Measurements from ENCODE around the gene ZMYM1. TPM values are rescaled to one million over a fixed set of nuclear protein-coding genes. Genes with fewer than 3 reads are reported as not detected.

The ZMYM1 gene
- total RNA-seq, 4 donors from 2014 or later = 25.9 to 56.0 (median 39.6) TPM

DNA sequence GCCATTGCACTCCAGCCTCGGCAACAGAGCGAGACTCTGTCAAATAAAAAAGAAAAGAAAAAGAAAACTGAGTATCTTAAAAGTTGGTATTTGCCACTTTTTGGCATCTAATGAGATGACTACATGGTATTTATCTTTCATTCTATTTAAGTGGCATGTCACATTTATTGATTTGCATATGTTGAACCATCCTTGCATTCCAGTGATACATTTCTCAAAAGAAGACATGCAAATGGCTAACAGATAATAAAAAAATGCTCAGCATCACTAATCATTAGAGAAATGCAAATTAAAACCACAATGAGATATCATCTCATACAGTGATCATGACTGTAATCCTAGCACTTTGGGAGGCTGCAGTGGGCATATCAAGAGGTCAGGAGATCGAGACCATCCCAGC lies 85.7 kb downstream of the ZMYM1 start:
- intact Hi-C loops (cut with DNase I; ENCODE audit: low total_unique reads) = no loop called here
- no peaks in the 10 kb centered on the region for H3K36me3 ChIP-seq
- DNase-seq = no peak
- H3K4me1 ChIP-seq = no peaks in the 10 kb centered on the region
- H3K27me3 ChIP-seq = no peaks in the 10 kb centered on the region
- no peak overlapping the region for H3K4me3 ChIP-seq
- TF ChIP-seq, protein P1, sequence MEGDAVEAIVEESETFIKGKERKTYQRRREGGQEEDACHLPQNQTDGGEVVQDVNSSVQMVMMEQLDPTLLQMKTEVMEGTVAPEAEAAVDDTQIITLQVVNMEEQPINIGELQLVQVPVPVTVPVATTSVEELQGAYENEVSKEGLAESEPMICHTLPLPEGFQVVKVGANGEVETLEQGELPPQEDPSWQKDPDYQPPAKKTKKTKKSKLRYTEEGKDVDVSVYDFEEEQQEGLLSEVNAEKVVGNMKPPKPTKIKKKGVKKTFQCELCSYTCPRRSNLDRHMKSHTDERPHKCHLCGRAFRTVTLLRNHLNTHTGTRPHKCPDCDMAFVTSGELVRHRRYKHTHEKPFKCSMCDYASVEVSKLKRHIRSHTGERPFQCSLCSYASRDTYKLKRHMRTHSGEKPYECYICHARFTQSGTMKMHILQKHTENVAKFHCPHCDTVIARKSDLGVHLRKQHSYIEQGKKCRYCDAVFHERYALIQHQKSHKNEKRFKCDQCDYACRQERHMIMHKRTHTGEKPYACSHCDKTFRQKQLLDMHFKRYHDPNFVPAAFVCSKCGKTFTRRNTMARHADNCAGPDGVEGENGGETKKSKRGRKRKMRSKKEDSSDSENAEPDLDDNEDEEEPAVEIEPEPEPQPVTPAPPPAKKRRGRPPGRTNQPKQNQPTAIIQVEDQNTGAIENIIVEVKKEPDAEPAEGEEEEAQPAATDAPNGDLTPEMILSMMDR (IDR thresholded peaks at IDR 0.05) = no peak
- no peak overlapping the region for H3K27ac ChIP-seq
- H3K9me3 ChIP-seq = no peaks in the 10 kb centered on the region

Other genes with a start within 250 kb of the ZMYM1 start
- 10 to 100 TPM; 11.8 to 31.2 (median 19.4) TPM for gene SMIM12, start 219.6 kb upstream of the ZMYM1 start, total RNA-seq
- gene DLGAP3, start 149.7 kb upstream of the ZMYM1 start, total RNA-seq = under 1 TPM in 1 of 4 donors, not detected in 3; 0.14 TPM
- gene TMEM35B, start 94.0 kb upstream of the ZMYM1 start, total RNA-seq = 100 to 1,000 TPM in 1 of 4 donors, 10 to 100 TPM in 3; 35.6 to 106 (median 71.2) TPM
- gene ZMYM6, start 47.4 kb upstream of the ZMYM1 start, total RNA-seq = 10 to 100 TPM; 13.5 to 41.1 (median 21.5) TPM
- gene SFPQ, start 113.8 kb downstream of the ZMYM1 start, total RNA-seq = 100 to 1,000 TPM in 3 of 4 donors, 10 to 100 TPM in 1; 82.1 to 310 (median 200) TPM
- gene ZMYM4, start 189.3 kb downstream of the ZMYM1 start, total RNA-seq = 10 to 100 TPM; 19.7 to 84.9 (median 49.9) TPM

Measured in uterus (tissue), 4 donors.